Bronchial smooth muscle cell (primary cell): Measurements from ENCODE around the gene COPS7A. TPM values are rescaled to one million over a fixed set of nuclear protein-coding genes. Genes with fewer than 3 reads are reported as not detected.

Experiments used
- total RNA-seq: library from RNA; depleted of rRNA; stranded (reverse); fragments of >200 nt; gene quantifications from 2 replicates; pipeline ENCODE4 v1.2.1, GENCODE V29; 2014

COPS7A gene
- 98.5 and 128 TPM in 2 replicates for total RNA-seq

DNA sequence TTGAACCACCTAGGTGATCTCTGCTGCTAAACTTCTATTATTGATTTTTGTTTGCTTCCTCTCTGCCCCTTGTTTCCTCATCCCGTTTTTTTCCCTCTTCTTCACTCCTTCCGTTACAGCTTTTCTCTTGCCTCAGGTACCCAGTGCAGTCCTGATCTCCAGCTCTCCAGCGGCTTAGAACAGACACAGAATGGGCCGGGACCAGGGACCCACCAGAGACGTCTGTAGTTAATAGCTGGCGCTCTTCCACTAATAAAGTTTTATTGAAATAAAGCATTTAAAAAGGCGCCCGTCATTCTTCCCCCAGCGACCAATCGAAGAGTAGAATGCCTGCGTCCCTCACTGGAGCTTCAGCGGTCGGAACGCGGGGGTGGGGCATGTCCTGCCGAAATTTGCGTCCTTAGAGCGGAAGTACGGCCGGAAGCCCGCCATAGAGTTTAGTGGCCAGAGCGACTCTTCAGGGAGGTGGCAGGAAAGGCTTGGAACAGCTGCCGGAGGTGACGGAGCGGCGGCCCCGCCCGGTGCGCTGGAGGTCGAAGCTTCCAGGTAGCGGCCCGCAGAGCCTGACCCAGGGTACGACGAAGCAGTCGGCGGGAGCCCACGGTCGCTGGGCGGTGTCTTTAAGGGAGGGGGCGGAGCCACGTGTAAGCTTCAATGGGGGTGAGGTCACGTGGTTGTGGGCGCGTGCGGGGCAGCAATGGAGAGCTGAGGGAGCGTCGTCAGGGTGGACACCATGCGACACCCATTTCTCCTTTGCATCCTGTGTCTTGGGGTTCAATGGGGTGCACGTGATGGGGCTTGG lies at the start of gene COPS7A:
Gene COPS7A (plus strand): TSS at position 440 of the 802 bp plus-strand sequence. CDS start 611 bp downstream, outside the sequence.

GRCh38 chr12:6688999-6689882 lies 34.6 kb upstream of the COPS7A start, which contains the start of gene ZNF384:
ZNF384 (minus strand) TSS chr12:6689375; CDS start chr12:6679520, 9,855 bp downstream.

GRCh38 chr12:6700646-6701051 lies 23.2 kb upstream of the COPS7A start, which contains the start of gene PIANP:
PIANP (minus strand) TSS chr12:6700815; CDS start chr12:6698061, 2,754 bp downstream.

DNA sequence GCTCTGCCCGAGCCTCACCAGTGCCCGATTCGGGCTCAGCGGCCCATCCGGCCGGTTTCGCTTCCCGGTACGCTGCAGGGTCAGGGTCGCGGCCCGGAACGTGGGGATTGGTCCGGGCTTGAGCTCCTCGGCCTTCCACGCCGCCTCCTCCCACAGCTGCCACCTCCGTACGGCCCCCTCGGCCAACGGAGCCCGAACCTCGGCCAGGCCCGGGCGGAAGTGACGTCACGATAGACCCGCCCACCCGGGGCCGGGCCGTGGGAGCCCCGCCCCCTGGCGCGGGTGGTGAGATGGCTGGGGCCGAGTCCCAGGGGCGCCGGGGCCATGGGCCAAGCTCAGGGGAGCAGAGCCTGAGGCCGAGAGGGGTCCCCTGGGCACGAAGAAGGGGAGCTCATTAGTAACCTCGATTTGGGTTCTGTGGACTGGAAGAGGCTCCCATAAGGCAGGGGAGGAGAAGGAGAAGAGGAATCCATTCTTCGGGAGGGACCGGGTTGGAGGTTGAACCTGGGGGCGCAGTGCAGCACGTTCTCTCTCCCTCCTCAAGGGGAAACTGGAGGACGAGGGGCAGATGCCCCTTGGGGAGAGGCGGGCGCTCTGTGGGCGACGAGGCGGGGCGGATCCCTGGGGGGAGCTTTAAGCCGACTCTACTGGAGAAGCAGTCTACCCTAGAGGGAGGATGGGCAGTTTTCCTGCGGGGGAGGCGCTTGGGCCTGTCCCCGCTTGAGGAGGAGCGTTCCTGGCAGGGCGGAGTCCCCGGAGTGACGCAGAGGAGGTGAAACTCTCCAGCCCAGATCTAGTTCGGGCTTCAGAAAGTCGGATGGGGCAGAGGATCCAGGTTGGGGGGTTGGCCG lies 29.3 kb downstream of the COPS7A start, which contains the start of gene MLF2:
Gene MLF2 (minus strand): TSS at position 221 of the 851 bp plus-strand sequence. CDS start 807 bp downstream, outside the sequence.

GRCh38 chr12:6765634-6766581 lies 42.1 kb downstream of the COPS7A start, which contains the start of gene PTMS:
PTMS (plus strand) TSS chr12:6766363; CDS start chr12:6766706, 343 bp downstream.

DNA sequence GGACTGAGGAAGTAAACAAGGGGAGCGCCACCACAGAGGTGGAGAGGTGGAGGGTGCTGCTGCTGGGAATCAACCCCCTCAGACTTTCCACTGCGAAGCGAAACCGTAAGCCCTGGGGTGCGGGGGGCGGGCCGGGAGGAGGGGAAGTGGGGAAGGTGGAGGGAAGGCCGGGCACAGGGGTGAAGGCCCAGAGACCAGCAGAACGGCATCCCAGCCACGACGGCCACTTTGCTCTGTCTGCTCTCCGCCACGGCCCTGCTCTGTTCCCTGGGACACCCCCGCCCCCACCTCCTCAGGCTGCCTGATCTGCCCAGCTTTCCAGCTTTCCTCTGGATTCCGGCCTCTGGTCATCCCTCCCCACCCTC lies 48.5 kb downstream of the COPS7A start, which contains the start of gene LAG3:
Gene LAG3 (plus strand): TSS at position 190 of the 365 bp plus-strand sequence. CDS start 333 bp downstream, outside the sequence.

Other genes starting within 250 kb of the COPS7A start
- 115 and 174 TPM in 2 replicates for gene MRPL51, start 230.8 kb upstream of the COPS7A start, total RNA-seq
- 16.9 and 28.1 TPM in 2 replicates for gene NCAPD2, start 229.9 kb upstream of the COPS7A start, total RNA-seq
- 6,052 and 6,940 TPM in 2 replicates for gene GAPDH, start 189.5 kb upstream of the COPS7A start, total RNA-seq
- 15.8 and 25.7 TPM in 2 replicates for gene IFFO1, start 168.0 kb upstream of the COPS7A start, total RNA-seq
- gene NOP2, start 155.8 kb upstream of the COPS7A start, total RNA-seq: 9.5 and 10.9 TPM in 2 replicates
- 177 and 244 TPM in 2 replicates for gene CHD4, start 116.7 kb upstream of the COPS7A start, total RNA-seq
- not detected in 2 replicates for gene LPAR5, start 88.1 kb upstream of the COPS7A start, total RNA-seq
- gene ACRBP, start 76.6 kb upstream of the COPS7A start, total RNA-seq: 0.16 and 0.34 TPM in 2 replicates
- gene ING4, start 60.9 kb upstream of the COPS7A start, total RNA-seq: 41.0 and 41.6 TPM in 2 replicates
- 9.6 and 10.8 TPM in 2 replicates for gene ZNF384, start 34.7 kb upstream of the COPS7A start, total RNA-seq
- gene PIANP, start 23.2 kb upstream of the COPS7A start, total RNA-seq: 0.09 and 0.16 TPM in 2 replicates
- gene MLF2, start 29.1 kb downstream of the COPS7A start, total RNA-seq: 95.8 and 115 TPM in 2 replicates
- 59.3 and 88.7 TPM in 2 replicates for gene PTMS, start 42.3 kb downstream of the COPS7A start, total RNA-seq
- gene LAG3, start 48.5 kb downstream of the COPS7A start, total RNA-seq: 0.09 and 0.32 TPM in 2 replicates
- 0.16 and 0.17 TPM in 2 replicates for gene CD4, start 65.5 kb downstream of the COPS7A start, total RNA-seq
- gene GPR162, start 97.8 kb downstream of the COPS7A start, total RNA-seq: 5.1 and 5.8 TPM in 2 replicates
- gene P3H3, start 104.4 kb downstream of the COPS7A start, total RNA-seq: 72.0 and 114 TPM in 2 replicates
- gene GNB3, start 116.9 kb downstream of the COPS7A start, total RNA-seq: 1.3 and 2.0 TPM in 2 replicates
- 1.2 and 3.0 TPM in 2 replicates for gene CDCA3, start 127.2 kb downstream of the COPS7A start, total RNA-seq
- gene USP5, start 128.1 kb downstream of the COPS7A start, total RNA-seq: 77.2 and 79.0 TPM in 2 replicates
- gene TPI1, start 143.5 kb downstream of the COPS7A start, total RNA-seq: 512 and 968 TPM in 2 replicates
- 10.1 and 13.6 TPM in 2 replicates for gene SPSB2, start 149.3 kb downstream of the COPS7A start, total RNA-seq
- gene LRRC23, start 180.8 kb downstream of the COPS7A start, total RNA-seq: 11.3 and 15.9 TPM in 2 replicates
- 18.4 and 19.9 TPM in 2 replicates for gene ENO2, start 190.5 kb downstream of the COPS7A start, total RNA-seq
- gene ATN1, start 203.9 kb downstream of the COPS7A start, total RNA-seq: 8.2 and 11.0 TPM in 2 replicates
- not detected in 2 replicates for gene RNU7-1, start 219.8 kb downstream of the COPS7A start, total RNA-seq
- gene C12orf57, start 220.0 kb downstream of the COPS7A start, total RNA-seq: 137 and 179 TPM in 2 replicates
- gene PTPN6, start 227.3 kb downstream of the COPS7A start, total RNA-seq: 0.09 and 0.79 TPM in 2 replicates
- 101 and 123 TPM in 2 replicates for gene PHB2, start 246.6 kb downstream of the COPS7A start, total RNA-seq
- 21.1 and 25.8 TPM in 2 replicates for gene EMG1, start 246.9 kb downstream of the COPS7A start, total RNA-seq